NCI-H1105 treated with DMSO at 0.1 percent for 48 hours (cell line): ENCODE data around the gene KIR3DL1.
"Not testable (repeated sequence)": the region's sequence is repeated elsewhere in the genome, so short reads cannot be mapped to it uniquely, and the experiment has no call there.

Source experiments
- DNase-seq: peaks from one replicate; lab custom pipeline; 2025; lab: John Stamatoyannopoulos, UW

KIR3DL1 gene

DNA sequence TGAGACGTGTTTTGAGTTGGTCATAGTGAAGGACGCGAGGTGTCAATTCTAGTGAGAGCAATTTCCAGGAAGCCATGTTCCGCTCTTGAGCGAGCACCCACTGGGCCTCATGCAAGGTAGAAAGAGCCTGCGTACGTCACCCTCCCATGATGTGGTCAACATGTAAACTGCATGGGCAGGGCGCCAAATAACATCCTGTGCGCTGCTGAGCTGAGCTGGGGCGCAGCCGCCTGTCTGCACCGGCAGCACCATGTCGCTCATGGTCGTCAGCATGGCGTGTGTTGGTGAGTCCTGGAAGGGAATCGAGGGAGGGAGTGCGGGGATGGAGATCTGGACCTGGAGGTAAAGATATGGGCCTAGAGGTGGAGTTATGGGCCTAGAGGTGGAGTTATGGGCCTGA is at the start of gene KIR3DL1:
Gene KIR3DL1 (plus strand): TSS at position 218 of the 400 bp plus-strand sequence.
- DNase-seq: not testable (repeated sequence)

DNA sequence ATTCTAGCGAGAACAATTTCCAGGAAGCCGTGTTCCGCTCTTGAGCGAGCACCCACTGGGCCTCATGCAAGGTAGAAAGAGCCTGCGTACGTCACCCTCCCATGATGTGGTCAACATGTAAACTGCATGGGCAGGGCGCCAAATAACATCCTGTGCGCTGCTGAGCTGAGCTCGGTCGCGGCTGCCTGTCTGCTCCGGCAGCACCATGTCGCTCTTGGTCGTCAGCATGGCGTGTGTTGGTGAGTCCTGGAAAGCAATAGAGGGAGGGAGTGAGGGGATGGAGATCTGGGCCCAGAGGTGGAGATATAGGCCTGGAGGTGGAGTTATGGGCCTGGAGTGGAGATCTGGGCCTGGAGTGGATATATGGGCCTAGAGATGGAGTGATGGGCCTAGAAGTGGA is 46.6 kb upstream of the KIR3DL1 start, which contains the start of gene KIR2DL1:
Gene KIR2DL1 (plus strand): TSS at position 148 of the 400 bp plus-strand sequence. CDS start 58 bp downstream, at position 206.
- DNase-seq: not testable (repeated sequence)

DNA sequence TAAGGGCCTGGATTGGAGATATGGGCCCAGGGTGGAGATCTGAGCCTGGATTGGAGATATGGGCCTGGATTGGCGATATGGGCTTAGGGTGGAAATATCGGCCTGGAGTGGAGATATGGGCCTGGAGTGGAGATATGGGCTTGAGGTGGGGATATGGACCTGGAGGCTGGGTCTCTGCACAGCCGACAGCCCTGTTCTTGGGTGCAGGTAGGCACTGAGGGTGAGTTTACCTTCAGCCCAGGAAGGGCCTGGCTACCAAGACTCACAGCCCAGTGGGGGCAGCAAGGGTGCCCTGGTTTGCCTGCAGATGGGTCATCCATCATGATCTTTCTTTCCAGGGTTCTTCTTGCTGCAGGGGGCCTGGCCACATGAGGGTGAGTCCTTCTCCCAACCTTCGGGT is 45.8 kb upstream of the KIR3DL1 start:
- DNase-seq: not testable (repeated sequence)

DNA sequence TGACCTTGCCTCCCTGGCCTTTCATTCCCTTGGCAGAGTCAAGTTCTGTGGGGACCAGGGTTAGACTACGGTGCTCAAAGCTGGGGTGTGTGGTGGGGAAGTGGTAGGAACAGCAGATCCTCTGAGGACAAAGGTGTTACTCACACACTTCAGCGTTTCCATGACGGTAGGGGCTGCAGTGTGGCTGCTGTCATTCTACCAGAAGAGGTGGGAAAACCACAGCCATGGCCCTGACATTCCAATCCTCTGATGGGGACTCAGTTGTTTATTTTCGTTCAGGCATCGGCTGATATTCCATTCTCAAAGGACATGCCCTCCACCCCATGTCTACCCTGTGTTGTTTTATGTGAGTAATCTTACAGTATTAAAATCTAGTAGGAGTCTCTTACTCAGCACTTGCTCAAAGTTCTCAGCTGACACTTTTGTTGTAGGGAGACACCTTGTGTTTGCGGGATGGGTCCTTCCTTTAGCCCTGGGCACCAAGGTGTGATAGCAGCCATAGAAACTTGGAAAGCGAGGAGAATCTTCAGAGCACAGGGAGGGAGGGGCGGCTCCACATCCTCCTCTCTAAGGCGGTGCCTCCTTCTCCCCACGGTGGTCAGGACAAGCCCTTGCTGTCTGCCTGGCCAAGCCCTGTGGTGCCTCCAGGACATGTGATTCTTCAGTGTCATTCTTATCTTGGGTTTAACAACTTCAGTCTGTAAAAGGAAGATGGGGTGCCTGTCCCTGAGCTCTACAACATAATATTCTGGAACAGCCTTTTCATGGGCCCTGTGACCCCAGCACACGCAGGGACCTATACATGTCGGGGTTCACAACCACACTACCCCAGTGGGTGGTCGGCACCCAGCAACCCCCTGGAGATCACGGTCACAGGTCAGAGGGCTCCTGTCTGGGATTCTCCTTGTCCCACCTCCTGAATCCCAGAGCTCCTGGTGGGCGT is 45.0 kb upstream of the KIR3DL1 start:
- DNase-seq: not testable (repeated sequence)

DNA sequence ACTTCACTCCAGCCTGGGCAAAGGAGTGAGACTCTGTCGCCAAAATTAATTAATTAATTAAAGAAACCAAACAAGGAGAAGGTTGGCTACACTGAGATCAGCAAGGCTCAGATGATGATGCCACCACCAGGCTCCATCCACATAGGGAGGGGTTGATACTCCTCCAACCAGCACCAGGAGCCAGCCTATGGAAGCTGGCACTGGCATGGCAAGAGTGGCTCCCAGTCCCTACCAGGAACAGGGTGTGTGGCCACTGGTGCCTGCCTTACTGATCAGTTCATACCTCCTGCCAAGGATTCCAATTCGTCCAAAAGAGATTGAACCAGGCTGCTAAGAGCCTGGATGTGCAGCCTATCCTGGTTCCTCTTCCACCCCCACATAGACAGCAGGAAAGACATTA is 43.6 kb upstream of the KIR3DL1 start:
- DNase-seq: not testable (repeated sequence)

DNA sequence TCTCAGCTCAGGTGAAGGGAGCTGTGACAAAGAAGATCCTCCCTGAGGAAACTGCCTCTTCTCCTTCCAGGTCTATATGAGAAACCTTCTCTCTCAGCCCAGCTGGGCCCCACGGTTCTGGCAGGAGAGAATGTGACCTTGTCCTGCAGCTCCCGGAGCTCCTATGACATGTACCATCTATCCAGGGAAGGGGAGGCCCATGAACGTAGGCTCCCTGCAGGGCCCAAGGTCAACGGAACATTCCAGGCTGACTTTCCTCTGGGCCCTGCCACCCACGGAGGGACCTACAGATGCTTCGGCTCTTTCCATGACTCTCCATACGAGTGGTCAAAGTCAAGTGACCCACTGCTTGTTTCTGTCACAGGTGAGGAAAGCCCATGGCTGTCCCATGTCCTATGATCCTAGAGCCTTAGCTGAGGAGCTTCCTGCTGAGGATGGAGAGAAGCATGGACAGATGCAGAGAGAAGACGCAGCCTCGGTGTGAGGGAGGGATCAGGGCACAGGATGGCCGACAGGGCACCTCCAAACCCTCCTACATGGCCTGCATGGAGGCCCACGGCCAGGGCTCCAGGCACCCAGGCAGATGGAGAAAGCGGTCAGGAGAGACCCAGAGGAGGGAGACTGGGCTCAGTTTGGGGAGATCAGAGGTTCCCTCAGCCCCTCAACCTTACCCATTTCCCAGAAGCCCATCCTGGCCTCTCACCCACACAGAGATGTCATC is 41.0 kb upstream of the KIR3DL1 start:
- DNase-seq: not testable (repeated sequence)

DNA sequence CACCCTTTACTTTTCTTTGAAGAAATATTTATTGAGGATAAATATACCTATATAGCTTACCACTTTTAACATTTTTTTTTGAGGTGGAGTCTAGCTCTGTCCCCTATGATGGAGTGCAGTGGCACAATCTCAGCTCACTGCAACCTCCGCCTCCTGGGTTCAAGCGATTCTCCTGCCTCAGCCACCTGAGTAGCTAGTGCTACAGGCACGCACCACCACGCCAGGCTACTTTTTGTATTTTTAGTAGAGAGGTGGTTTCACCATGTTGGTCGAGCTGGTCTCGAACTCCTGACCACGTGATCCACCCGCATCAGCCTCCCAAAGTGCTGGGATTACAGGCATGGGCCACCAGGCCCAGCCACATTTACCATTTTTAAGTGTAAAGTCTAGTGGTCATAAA is 40.4 kb upstream of the KIR3DL1 start:
- DNase-seq: not testable (repeated sequence)

DNA sequence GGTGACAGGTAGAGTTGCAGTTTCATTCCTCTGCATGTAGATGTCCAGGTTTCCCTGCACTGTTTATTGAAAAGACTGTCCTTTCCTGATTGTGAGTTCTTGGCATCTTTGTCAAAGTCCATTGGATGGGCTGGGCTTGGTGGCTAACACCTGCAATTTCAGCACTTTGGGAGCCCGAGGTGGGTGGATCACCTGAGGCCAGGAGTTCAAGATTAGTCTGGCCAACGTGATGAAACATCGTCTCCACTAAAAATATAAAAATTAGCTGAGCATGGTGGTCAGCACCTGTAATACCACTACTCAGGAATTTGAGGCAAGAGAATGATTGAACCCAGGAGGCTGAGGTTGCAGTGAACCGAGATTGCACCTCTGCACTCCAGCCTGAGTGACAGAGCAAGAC is 38.4 kb upstream of the KIR3DL1 start:
- DNase-seq: not testable (repeated sequence)

DNA sequence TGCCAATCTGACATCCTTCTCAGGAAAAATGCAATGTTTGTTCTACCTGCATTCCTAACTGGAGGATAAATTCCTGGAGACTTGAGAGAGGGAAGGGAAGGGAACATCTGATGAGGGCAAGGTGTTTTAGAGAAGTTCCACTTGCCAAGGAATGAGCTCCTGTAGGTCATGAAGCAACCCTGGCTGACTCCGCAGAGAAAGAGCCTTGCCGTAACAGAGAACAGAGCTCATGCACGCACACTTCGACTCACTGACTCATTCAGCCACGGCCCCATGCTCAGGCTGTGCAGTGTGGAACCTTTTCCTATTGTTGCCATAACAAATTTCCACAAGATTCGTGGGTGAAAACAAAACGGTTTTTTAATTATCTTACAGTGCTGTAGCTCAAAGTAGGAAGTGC is 37.4 kb upstream of the KIR3DL1 start:
- DNase-seq: not testable (repeated sequence)

DNA sequence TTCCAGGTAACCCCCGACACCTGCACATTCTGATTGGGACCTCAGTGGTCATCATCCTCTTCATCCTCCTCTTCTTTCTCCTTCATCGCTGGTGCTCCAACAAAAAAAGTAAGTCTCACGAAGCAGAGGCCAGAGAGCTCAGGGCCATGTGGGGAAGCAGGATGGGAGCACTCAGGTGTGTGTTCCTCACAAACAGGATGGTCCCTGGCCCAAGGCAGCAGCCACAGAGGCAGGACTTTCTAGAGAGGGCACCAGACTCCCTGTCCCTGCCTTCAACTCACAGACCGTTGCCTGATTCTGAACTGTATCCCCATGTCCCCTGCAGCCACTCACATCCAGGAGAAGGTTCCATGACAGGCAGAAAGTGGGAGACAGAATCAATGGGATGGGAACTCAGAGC is 33.4 kb upstream of the KIR3DL1 start:
- not testable (repeated sequence) for DNase-seq

DNA sequence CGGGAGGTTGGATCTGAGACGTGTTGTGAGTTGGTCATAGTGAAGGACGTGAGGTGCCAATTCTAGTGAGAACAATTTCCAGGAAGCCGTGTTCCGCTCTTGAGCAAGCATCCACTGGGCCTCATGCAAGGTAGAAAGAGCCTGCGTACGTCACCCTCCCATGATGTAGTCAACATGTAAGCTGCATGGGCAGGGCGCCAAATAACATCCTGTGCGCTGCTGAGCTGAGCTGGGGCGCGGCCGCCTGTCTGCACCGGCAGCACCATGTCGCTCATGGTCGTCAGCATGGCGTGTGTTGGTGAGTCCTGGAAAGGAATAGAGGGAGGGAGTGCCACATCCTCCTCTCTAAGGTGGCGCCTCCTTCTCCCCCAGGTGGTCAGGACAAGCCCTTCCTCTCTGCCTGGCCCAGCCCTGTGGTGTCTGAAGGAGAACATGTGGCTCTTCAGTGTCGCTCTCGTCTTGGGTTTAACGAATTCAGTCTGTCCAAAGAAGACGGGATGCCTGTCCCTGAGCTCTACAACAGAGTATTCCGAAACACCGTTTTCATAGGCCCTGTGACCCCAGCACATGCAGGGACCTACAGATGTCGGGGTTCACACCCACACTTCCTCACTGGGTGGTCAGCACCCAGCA is 30.1 kb upstream of the KIR3DL1 start:
- DNase-seq: peak; percentile 19

DNA sequence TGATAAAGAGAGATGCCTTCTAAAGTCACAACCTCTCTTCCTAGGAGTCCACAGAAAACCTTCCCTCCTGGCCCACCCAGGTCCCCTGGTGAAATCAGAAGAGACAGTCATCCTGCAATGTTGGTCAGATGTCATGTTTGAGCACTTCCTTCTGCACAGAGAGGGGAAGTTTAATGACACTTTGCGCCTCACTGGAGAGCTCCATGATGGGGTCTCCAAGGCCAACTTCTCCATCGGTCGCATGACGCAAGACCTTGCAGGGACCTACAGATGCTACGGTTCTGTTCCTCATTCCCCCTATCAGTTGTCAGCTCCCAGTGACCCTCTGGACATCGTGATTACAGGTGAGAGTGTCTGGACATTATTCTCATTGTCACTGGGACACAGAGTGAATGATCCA is 28.1 kb upstream of the KIR3DL1 start:
- DNase-seq: not testable (repeated sequence)

DNA sequence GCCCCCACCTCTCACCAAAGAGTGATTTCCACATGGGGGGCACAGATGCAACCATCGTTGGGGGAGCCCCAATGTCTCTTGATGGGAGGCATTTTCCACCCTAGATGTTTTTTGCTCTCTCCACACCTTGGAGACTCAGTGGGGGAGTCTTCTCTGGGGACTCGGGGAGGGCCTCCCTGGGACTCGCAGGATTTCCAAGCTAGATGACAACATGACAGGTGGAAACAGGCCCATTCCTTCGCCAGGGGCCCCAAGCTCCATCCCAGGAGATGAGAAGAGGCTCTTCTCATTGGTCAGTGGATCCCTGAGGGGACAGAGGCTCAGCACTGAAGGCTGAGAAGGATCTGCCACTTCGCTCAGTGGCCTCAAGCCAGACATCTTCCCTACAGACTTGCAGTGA is 25.6 kb upstream of the KIR3DL1 start:
- no peak for DNase-seq

DNA sequence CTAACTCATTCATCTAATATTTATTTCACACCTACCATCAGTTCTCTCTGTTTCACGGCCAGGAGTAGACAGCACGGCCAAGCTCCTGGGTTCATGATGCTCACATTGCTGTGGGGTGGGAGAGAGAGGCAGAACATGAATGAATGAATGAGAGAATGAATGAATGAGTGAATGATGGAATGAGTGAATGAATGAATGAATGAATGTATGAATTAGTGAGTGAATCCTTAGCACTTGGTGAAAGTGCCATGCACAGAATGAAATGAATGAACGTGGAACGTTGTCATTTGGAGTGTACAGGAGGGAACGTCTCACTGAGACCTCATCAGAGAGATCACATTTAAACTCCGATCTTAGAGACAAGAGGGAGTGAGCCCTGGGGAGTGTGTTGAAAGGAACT is 24.8 kb upstream of the KIR3DL1 start:
- no peak for DNase-seq

DNA sequence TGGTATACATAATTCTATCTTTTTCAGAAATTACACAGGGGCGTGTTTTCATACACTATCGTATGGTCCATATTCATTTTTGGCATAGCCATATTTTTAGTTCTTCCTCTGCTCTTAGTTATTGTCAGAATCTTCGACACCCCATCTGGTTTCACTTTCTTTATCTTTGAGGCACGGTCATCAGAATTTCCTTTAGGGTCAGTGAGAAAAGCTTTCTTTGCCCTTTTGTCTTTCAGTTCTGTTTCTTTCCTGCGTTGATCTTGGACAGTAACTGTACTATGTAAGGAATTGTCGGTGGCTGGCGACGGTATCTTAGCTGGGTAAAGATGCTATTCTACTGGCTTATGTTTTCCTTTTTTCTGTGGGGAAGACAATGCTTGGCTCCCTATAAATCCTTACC is 23.5 kb upstream of the KIR3DL1 start:
- no peak for DNase-seq

DNA sequence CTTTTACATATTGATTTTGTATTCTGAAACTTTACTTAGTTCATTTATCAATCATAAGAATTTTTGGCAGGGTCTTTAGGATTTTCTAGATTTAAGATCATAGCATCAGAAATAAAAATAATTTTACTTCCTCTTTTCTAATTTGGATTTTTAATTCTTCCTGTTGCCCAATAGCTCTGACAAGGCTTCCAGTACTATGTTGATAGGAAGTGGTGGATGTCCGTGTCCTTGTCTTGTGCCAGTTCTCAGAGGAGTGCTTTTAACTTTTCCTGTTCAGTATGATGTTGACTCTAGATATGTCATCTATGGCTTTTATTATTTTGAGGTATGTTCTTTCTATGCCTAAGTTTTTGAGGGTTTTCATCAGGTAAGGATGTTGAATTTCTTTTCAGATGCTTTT is 20.5 kb upstream of the KIR3DL1 start:
- no peak for DNase-seq

DNA sequence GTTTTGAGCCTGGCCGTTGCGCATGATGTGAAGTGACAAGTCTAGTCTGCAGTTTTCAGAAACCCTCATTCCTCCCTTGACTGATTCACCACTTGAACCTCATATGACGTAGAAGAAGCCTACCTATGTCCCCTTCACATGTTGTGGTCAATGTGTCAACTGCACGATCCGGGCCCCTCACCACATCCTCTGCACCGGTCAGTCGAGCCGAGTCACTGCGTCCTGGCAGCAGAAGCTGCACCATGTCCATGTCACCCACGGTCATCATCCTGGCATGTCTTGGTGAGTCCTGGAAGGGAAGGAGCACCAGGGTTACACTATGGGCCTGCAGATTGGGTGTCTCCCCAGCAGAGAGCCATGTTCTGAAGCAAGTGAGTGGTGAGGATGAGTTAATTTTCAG is 12.9 kb upstream of the KIR3DL1 start, which contains the start of gene KIR2DL4:
Gene KIR2DL4 (plus strand): TSS at position 201 of the 400 bp plus-strand sequence. CDS start 42 bp downstream, at position 243.
- DNase-seq: no peak

DNA sequence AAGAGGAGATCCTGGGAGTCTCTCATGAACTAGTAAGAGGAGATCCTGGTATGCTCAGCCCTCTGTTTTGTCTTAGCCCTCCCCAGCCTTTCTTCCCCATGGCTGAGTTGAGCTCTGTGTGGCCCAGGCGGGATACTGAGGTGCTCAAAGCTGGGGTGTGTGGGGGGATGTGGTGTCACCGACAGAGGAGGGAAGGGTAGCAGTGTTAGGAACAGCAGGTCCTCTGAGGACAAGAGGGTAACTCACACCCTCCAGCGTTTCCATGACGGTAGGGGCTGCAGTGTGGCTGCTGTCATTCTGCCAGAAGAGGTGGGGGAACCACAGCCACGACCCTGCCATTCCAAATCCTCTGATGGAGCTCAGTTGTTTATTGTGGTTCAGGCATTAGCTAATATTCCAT is 12.2 kb upstream of the KIR3DL1 start:
- no peak for DNase-seq

DNA sequence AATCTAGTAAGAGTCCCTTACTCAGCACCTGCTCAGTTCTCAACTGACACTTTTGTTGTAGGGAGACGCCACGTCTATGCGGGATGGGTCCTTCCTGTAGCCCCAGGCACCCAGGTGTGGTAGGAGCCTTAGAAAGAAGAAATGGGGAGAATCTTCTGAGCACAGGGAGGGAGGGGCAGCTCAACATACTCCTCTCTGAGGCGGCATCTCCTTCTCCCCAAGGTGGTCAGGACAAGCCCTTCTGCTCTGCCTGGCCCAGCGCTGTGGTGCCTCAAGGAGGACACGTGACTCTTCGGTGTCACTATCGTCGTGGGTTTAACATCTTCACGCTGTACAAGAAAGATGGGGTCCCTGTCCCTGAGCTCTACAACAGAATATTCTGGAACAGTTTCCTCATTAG is 11.7 kb upstream of the KIR3DL1 start:
- no peak for DNase-seq

DNA sequence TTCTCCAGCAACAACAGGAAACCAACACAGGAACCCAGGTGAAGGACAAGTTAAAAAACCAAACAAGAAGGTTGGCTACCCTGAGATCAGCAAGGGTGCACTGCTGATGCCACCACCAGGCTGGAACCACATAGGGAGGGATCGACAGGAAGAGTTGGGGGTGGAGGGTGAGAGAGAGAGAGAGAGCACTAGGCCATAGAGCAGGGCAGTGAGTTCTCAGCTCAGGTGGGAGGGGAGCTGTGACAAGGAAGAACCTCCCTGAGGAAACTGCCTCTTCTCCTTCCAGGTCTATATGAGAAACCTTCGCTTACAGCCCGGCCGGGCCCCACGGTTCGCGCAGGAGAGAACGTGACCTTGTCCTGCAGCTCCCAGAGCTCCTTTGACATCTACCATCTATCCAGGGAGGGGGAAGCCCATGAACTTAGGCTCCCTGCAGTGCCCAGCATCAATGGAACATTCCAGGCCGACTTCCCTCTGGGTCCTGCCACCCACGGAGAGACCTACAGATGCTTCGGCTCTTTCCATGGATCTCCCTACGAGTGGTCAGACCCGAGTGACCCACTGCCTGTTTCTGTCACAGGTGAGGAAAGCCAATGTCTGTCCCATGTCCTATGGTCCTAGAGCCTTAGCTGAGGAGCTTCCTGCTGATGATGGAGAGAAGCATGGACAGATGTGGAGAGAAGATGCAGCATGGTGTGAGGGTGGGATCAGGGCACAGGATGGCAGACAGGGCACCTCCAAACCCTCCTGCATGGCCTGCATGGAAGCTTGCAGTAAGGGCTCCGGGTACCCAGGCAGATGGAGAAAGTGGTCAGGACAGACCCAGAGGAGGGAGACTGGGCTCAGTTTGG is 10.4 kb upstream of the KIR3DL1 start:
- DNase-seq: no peak

DNA sequence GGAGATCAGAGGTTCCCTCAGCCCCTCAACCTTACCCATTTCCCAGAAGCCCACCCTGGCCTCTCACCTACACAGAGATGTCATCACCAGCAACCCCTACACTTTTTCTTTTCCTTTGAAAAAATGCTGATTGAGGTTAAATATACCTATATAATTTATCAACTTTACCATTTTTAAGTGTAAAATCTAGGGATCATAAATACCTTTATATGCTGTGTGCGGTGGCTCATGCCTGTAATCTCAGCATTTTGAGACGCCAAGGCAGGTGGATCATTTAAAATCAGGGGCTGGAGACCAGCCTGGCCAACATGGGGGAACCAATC is 9.8 kb upstream of the KIR3DL1 start:
- no peak for DNase-seq

DNA sequence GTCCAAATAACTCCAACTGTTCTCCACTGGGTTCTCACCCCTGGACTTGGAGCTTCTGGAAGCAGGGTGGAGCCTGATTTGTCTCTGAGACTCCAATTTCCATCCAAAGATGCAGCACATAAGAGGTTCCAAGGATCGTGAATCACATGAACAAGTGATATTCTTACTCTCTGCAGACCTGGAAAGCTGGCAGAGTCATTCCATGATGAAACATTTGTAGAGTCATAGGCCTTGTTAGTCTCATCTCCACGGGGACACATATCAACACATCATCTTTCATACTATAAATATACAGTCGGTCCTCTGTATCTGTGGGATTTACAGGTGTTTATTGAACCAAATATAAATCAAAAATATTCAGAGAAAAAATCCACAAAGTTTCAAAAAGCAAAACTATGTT is 1.7 kb upstream of the KIR3DL1 start:
- DNase-seq: not testable (repeated sequence)
